Natural killer cell (primary cell): ENCODE measurements around the gene CALHM5. TPM values are rescaled to one million over a fixed set of nuclear protein-coding genes. Genes with fewer than 3 reads are reported as not detected.
A peak's percentile ranks its signal among the peaks of the same experiment; 100 is the strongest.

ENCODE experiments used
- ATAC-seq, 3 donors: fragments of 150-1000 bp in 2 of 3; fragments of 200-7000 bp in 1 of 3; cut with Tn5 transposase; 1 replicate in 1 of 3; 2 replicates in 2 of 3; pipeline ENCODE4 v1.10.0; 2021; ENCODE audit warnings: mild to moderate bottlenecking in 2 of 3, moderate library complexity in 2 of 3
- DNase-seq, 2 donors: peaks; one replicate each; pipeline versions ENCODE4 v3.0.0 to v3.0.0-alpha.2; 2013 to 2021; ENCODE audit warnings: mixed read lengths in 1 of 2
- H3K27ac ChIP-seq: one replicate; pipeline ENCODE4 v1.5.1; 2013; ENCODE audit warnings: mild to moderate bottlenecking, low read length
- H3K27me3 ChIP-seq: one replicate; pipeline ENCODE4 v1.6.1; 2013; ENCODE audit warnings: low read length; ENCODE audit not compliant: control insufficient read depth, insufficient read depth
- H3K36me3 ChIP-seq: one replicate; pipeline ENCODE4 v1.6.1; 2013; ENCODE audit warnings: low read length; ENCODE audit not compliant: control insufficient read depth, insufficient read depth
- H3K4me1 ChIP-seq: one replicate; pipeline ENCODE4 v1.6.1; 2013; ENCODE audit warnings: low read length; ENCODE audit not compliant: control insufficient read depth, insufficient read depth
- H3K4me3 ChIP-seq: one replicate; pipeline ENCODE4 v1.5.1; 2013; ENCODE audit warnings: low read length
- H3K9me3 ChIP-seq: one replicate; pipeline ENCODE4 v1.6.1; 2013; ENCODE audit warnings: low read length; ENCODE audit not compliant: control insufficient read depth, insufficient read depth
- H3K27ac Mint-ChIP-seq, 2 donors: one replicate each; pipeline ENCODE4 v1.8.0; 2022; ENCODE audit warnings: mild to moderate bottlenecking in 2 of 2, mixed read lengths in 2 of 2, moderate library complexity in 1 of 2
- H3K27me3 Mint-ChIP-seq, 2 donors: one replicate each; pipeline ENCODE4 v1.8.0; 2022; ENCODE audit warnings: low read depth in 2 of 2, mixed read lengths in 2 of 2
- H3K36me3 Mint-ChIP-seq: one replicate; pipeline ENCODE4 v1.8.0; 2022; ENCODE audit warnings: mixed read lengths
- H3K4me1 Mint-ChIP-seq, 2 donors: one replicate each; pipeline ENCODE4 v1.8.0; 2022; ENCODE audit warnings: mixed read lengths in 2 of 2
- H3K4me3 Mint-ChIP-seq: one replicate; pipeline ENCODE4 v1.8.0; 2022; ENCODE audit warnings: mild to moderate bottlenecking, moderate library complexity, mixed read lengths
- H3K9me3 Mint-ChIP-seq, 2 donors: one replicate each; pipeline ENCODE4 v1.8.0; 2022; ENCODE audit warnings: mixed read lengths in 2 of 2
- WGBS: methylation state at CpG from one replicate; pipeline ENCODE4 v1.1.7; 2013; ENCODE audit warnings: missing lambda C conversion rate; ENCODE audit not compliant: insufficient coverage; 5-methylcytosine and 5-hydroxymethylcytosine counted together
- intact Hi-C: fragments of 100-400 bp; cut with micrococcal nuclease; formaldehyde crosslinking; loops from one replicate; pipeline ENCODE4 v1.14.2; 2022
- total RNA-seq, 4 donors: library from RNA; stranded (reverse); fragments of 120-200 nt in 1 of 4; gene quantifications; one replicate each; pipeline versions ENCODE4 v1.2.3 to v1.2.4, GENCODE V29; 2013 to 2022
- TF ChIP-seq, protein P1 (sequence below): fragments of 200-600 bp; IDR thresholded peaks from one replicate; pipeline ENCODE4 v1.8.0; 2022; ENCODE audit warnings: antibody characterized with exemption

CALHM5 gene, protein sequence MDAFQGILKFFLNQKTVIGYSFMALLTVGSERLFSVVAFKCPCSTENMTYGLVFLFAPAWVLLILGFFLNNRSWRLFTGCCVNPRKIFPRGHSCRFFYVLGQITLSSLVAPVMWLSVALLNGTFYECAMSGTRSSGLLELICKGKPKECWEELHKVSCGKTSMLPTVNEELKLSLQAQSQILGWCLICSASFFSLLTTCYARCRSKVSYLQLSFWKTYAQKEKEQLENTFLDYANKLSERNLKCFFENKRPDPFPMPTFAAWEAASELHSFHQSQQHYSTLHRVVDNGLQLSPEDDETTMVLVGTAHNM
- total RNA-seq = under 1 TPM in 2 of 3 donors, not detected in 1; 0.05 TPM
- total RNA-seq (2013) = 0.34 TPM

DNA sequence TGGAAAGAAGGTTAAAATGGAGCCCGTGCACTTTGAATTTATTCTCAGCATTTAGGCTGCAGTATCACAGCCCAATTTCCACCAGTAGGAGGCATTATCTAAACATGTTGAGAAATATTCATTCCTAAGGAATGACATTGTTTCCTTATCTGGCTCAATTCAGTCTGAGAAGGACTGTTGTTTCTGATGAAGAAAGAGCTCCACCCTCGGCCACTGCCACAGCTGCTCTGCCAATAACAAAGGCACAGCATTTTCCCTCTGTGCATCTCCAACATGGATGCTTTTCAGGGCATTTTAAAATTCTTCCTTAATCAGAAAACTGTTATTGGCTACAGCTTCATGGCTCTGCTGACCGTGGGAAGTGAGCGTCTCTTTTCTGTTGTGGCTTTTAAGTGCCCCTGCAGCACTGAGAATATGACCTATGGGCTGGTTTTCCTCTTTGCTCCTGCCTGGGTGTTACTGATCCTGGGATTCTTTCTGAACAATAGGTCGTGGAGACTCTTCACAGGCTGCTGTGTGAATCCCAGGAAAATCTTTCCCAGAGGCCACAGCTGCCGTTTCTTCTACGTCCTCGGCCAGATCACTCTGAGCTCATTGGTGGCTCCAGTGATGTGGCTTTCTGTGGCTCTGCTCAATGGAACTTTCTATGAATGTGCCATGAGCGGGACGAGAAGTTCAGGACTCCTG lies at the start of gene CALHM5:
TSS of gene CALHM5 (plus strand) at position 216 of the 687 bp plus-strand sequence. CDS start at position 274, 58 bp downstream.
- no peak within 1 kb of the TSS for H3K4me3 Mint-ChIP-seq
- H3K4me1 ChIP-seq = no peaks in the 10 kb centered on the region
- ATAC-seq (no peak), DNase-seq (no peak)
- intact Hi-C loops = no loop called here
- TF ChIP-seq, protein P1, sequence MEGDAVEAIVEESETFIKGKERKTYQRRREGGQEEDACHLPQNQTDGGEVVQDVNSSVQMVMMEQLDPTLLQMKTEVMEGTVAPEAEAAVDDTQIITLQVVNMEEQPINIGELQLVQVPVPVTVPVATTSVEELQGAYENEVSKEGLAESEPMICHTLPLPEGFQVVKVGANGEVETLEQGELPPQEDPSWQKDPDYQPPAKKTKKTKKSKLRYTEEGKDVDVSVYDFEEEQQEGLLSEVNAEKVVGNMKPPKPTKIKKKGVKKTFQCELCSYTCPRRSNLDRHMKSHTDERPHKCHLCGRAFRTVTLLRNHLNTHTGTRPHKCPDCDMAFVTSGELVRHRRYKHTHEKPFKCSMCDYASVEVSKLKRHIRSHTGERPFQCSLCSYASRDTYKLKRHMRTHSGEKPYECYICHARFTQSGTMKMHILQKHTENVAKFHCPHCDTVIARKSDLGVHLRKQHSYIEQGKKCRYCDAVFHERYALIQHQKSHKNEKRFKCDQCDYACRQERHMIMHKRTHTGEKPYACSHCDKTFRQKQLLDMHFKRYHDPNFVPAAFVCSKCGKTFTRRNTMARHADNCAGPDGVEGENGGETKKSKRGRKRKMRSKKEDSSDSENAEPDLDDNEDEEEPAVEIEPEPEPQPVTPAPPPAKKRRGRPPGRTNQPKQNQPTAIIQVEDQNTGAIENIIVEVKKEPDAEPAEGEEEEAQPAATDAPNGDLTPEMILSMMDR = no peak
- no peak within 1 kb of the TSS for H3K27ac Mint-ChIP-seq
- H3K9me3 Mint-ChIP-seq = no peaks in the 10 kb centered on the region
- H3K4me3 ChIP-seq = no peak within 1 kb of the TSS
- no peaks in the 10 kb centered on the region for H3K27me3 ChIP-seq
- no peaks in the 10 kb centered on the region for H3K4me1 Mint-ChIP-seq
- 86% methylated on average over 10 of the region's 10 CpGs for WGBS
- H3K27me3 Mint-ChIP-seq = peaks cover 4 to 27% of the 10 kb centered on the region in 2 donors
- H3K36me3 ChIP-seq = no peaks in the 10 kb centered on the region
- no peaks in the 10 kb centered on the region for H3K9me3 ChIP-seq
- H3K36me3 Mint-ChIP-seq = no peaks in the 10 kb centered on the region
- no peak within 1 kb of the TSS for H3K27ac ChIP-seq

DNA sequence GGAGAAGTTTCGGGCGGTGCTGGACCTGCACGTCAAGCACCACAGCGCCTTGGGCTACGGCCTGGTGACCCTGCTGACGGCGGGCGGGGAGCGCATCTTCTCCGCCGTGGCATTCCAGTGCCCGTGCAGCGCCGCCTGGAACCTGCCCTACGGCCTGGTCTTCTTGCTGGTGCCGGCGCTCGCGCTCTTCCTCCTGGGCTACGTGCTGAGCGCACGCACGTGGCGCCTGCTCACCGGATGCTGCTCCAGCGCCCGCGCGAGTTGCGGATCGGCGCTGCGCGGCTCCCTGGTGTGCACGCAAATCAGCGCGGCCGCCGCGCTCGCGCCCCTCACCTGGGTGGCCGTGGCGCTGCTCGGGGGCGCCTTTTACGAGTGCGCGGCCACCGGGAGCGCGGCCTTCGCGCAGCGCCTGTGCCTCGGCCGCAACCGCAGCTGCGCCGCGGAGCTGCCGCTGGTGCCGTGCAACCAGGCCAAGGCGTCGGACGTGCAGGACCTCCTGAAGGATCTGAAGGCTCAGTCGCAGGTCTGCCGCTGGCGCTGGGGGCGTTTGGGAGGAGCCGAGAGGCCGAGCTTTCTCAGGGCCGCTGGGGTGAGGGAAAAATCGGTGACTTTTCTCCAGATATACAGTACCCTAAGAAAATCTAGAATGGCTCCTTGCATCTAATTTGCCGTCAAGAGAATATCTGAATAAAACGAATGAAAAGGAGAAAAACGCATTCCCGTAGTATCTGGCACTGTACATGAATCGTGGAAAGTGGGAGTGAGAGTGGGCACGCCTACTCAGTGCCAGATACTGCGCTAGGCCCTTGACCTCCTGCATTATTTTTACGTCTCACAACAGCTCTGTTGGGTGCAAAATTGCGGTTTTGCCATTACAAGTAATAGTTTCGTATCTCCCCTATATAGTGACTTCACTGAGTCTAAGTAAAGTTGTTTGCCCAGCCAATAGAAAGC lies 49.2 kb upstream of the CALHM5 start:
- peak overlapping the region; percentile 90 for H3K4me3 Mint-ChIP-seq
- ATAC-seq = peak; percentile 87 to 90 (median 90)
- peak overlapping the region; percentile 67 for H3K4me3 ChIP-seq

DNA sequence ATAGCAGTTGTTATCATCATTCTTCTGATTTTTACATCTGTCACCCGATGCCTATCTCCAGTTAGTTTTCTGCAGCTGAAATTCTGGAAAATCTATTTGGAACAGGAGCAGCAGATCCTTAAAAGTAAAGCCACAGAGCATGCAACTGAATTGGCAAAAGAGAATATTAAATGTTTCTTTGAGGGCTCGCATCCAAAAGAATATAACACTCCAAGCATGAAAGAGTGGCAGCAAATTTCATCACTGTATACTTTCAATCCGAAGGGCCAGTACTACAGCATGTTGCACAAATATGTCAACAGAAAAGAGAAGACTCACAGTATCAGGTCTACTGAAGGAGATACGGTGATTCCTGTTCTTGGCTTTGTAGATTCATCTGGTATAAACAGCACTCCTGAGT lies 48.1 kb upstream of the CALHM5 start:
- no peaks in the 10 kb centered on the region for H3K9me3 ChIP-seq
- no peaks in the 10 kb centered on the region for H3K27me3 ChIP-seq
- no peaks in the 10 kb centered on the region for H3K36me3 Mint-ChIP-seq
- no peak overlapping the region for H3K27ac Mint-ChIP-seq
- H3K36me3 ChIP-seq = no peaks in the 10 kb centered on the region
- DNase-seq = no peak
- no peaks in the 10 kb centered on the region for H3K27me3 Mint-ChIP-seq
- no peaks in the 10 kb centered on the region for H3K9me3 Mint-ChIP-seq
- H3K4me1 ChIP-seq = peaks cover 15% of the 10 kb centered on the region
- H3K4me3 ChIP-seq = no peak overlapping the region
- TF ChIP-seq, protein P1 = no peak
- no peak overlapping the region for H3K27ac ChIP-seq
- 81% methylated on average over 4 of the region's 4 CpGs for WGBS
- H3K4me3 Mint-ChIP-seq = peak overlapping the region; percentile 90
- peaks cover 16 to 32% of the 10 kb centered on the region in 2 donors for H3K4me1 Mint-ChIP-seq
- intact Hi-C loops = loop anchor here (2.0 kb wide), 1 partner anchor 14 kb away; no protein-coding TSS in a partner anchor
- no peak for ATAC-seq

More for the DNA sequence above, 49.2 kb upstream of the CALHM5 start:
- Mint-ChIP-seq H3K9me3 (no peaks in the 10 kb centered on the region), H3K27ac (peak overlapping the region; percentile 21 to 82), H3K27me3 (no peaks in the 10 kb centered on the region), H3K4me1 (peaks cover 16 to 32% of the 10 kb centered on the region in 2 donors), H3K36me3 (no peaks in the 10 kb centered on the region)
- peak overlapping the region; percentile 76 for H3K27ac ChIP-seq
- no peaks in the 10 kb centered on the region for H3K36me3 ChIP-seq
- intact Hi-C loops = loop anchor here (2.0 kb wide), 1 partner anchor 15 kb away; no protein-coding TSS in a partner anchor
- peak; percentile 60 to 80 for DNase-seq
- no peaks in the 10 kb centered on the region for H3K27me3 ChIP-seq
- TF ChIP-seq, protein P1 = no peak
- WGBS = 2% methylated on average over 79 of the region's 84 CpGs
- no peaks in the 10 kb centered on the region for H3K9me3 ChIP-seq
- peaks cover 15% of the 10 kb centered on the region for H3K4me1 ChIP-seq
